ENCODE results near the gene TMEM151B. TPM values are rescaled to one million over a fixed set of nuclear protein-coding genes. Genes with fewer than 3 reads are reported as not detected.
A peak's percentile ranks its signal among the peaks of the same experiment; 100 is the strongest.

Gene TMEM151B
- total RNA-seq, 1 donor from 2014 or later, result not detected

DNA sequence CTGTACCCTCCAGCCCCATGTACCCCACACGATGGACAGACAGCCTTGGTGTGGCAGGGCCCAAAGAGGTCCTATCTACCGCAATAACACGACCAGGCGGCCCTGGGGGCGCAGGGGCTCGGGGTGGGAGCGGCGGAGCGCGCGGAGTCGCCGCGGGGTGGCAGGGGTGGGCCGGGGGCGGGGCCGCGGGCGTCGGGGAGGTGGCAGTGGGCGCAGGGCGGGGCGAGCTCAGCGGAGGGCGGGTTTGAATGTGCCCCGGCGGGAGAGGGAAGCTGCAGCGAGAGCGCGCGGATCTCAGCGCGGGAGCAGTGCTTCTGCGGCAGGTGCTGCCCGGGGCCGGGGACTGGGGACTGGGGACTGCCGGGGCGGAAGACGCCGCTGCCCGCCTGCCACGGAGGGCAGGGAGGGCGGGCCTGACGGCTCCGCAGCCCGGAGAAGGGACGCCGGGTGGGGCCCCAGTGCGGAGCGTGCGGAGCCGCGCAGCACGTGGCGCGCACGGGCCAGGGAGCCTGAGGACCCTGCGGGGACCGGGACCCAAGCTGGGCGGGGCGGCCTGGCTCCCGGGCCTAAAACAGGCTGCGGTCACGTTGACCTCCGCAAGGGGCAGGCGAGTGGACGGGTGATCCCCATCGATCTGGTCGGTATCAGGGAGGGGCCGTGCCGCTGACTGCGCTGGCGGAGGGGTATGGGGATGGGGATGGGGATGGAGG lies 46.8 kb upstream of the TMEM151B start, which contains the start of gene SLC29A1:
SLC29A1 (plus strand) TSS at position 277 of the 710 bp plus-strand sequence. CDS start 3,719 bp downstream, outside the sequence.
- H3K4me3 ChIP-seq, result peak within 1 kb of the TSS; percentile 80
- H3K27ac ChIP-seq, result peak within 1 kb of the TSS; percentile 80
- peaks cover 69% of the 10 kb centered on the region for H3K4me1 ChIP-seq
- peak; percentile 66 to 72 for ATAC-seq
- H3K9me3 ChIP-seq, result no peaks in the 10 kb centered on the region
- intact Hi-C loops (cut with DNase I), result no loop called here
- H3K36me3 ChIP-seq, result no peaks in the 10 kb centered on the region
- TF ChIP-seq, protein P1, sequence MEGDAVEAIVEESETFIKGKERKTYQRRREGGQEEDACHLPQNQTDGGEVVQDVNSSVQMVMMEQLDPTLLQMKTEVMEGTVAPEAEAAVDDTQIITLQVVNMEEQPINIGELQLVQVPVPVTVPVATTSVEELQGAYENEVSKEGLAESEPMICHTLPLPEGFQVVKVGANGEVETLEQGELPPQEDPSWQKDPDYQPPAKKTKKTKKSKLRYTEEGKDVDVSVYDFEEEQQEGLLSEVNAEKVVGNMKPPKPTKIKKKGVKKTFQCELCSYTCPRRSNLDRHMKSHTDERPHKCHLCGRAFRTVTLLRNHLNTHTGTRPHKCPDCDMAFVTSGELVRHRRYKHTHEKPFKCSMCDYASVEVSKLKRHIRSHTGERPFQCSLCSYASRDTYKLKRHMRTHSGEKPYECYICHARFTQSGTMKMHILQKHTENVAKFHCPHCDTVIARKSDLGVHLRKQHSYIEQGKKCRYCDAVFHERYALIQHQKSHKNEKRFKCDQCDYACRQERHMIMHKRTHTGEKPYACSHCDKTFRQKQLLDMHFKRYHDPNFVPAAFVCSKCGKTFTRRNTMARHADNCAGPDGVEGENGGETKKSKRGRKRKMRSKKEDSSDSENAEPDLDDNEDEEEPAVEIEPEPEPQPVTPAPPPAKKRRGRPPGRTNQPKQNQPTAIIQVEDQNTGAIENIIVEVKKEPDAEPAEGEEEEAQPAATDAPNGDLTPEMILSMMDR (IDR thresholded peaks at IDR 0.05), result no peak
- H3K27me3 ChIP-seq (ENCODE audit: low read depth), result no peaks in the 10 kb centered on the region
- peak; percentile 88 for DNase-seq

DNA sequence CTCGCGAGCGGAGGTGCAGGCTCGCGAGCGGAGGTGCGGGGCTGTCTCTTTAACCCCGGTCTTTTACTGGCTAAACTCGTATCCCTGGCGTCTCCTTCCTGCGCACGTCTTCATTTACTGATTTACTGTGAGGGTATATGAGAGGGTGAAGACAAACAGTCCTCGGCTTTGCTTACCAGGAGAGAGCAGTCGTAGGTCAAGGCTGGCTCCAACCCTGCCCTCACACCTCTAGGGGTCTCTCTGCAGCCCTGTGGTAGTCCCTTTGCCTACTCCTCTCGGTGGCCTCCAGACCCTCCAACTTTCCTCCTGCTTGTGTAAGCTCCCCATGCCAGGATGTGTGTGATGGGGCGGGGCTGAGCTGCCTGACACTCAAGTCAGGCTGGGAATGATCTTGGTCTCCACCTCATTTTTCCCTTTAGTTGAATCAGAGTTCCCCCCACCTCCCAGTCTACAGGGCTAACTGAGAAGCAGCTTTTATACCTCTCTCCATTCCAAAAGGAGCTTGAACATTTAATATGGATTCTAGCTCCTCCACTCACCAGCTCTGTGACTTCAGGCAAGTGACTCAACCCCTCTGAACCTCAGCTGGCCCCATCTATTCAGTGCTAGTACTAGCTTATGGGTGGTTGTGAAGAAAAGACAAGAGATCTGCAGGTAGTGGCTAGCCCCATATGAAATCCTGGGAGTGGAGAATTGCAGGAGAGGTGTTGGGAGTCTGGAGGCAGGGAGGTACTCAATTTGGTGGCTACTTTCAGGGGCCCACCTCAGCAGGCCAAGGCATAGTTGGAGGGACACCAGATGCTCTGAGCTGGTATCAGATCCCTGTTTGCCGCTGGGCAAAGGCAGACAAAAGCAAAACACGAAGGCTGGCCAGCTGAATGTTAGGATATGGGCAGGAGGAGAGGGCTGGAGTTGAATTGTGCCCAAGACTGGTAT lies 46.0 kb upstream of the TMEM151B start:
- H3K9me3 ChIP-seq, result no peaks in the 10 kb centered on the region
- intact Hi-C loops (cut with DNase I), result no loop called here
- DNase-seq (no peak), ATAC-seq (no peak)
- peak overlapping the region; percentile 80 for H3K4me3 ChIP-seq
- H3K27me3 ChIP-seq (ENCODE audit: low read depth), result no peaks in the 10 kb centered on the region
- TF ChIP-seq, protein P1 (IDR thresholded peaks at IDR 0.05), result no peak
- H3K27ac ChIP-seq, result peak overlapping the region; percentile 31
- peaks cover under 1% of the 10 kb centered on the region for H3K36me3 ChIP-seq
- H3K4me1 ChIP-seq, result peaks cover 61% of the 10 kb centered on the region

DNA sequence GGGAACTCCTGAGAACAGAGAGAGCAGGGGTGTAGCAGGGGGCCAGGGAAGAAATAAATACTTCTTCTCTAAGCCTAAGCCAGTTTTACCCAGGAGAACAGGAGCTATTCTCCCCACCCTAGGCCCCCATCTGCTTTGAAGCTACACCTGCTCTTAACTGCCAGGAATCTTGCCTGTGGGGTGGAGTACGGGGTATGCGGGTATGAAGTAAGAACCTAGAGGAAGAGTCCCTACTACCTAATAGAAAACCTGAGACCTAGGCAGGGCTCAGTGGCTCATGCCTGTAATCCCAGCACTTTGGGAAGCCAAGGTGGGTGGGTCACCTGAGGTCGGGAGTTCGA lies 45.3 kb upstream of the TMEM151B start:
- H3K27me3 ChIP-seq (ENCODE audit: low read depth), result no peaks in the 10 kb centered on the region
- H3K9me3 ChIP-seq, result no peaks in the 10 kb centered on the region
- no peak overlapping the region for H3K27ac ChIP-seq
- intact Hi-C loops (cut with DNase I), result no loop called here
- peaks cover 6% of the 10 kb centered on the region for H3K36me3 ChIP-seq
- TF ChIP-seq, protein P1 (IDR thresholded peaks at IDR 0.05), result no peak
- peaks cover 55% of the 10 kb centered on the region for H3K4me1 ChIP-seq
- DNase-seq (no peak), ATAC-seq (no peak)
- no peak overlapping the region for H3K4me3 ChIP-seq

DNA sequence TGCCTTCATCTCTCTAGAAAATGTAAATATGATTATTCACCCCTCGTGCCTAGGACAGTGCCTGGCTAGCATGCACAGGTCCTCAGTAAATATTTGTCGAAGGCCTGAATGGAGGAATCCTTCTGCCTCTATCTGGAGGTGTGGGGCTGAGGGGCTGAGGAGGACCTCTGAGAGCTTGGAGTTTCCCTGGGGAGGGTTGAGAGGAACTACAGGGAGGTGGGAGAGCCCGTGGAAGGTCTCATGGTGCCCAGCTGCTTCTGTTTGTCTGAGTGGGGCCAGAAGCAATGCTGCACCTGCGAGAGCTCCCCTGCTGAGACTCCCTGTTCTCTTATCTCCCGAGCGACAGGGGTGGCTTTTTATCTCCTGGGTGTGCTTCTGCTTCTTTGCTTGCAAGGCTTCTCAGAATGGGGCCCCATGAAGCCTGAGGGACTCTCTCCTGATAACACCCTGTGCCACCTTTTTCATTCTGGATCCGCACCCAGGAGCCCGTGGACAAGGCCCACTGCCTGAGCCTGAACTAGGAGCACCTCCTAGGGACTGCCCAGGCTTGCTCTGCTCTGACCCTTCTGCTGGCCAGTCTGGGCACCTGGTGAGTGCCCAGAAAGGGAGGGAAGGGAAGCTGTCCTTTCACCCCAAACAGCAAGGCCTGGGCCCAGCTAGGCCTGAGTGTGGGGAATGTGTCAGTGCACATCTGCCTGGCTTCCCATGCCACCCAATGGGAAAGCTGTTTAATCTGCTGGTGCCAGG lies 44.5 kb upstream of the TMEM151B start:
- Histone ChIP-seq H3K9me3 (no peaks in the 10 kb centered on the region), H3K4me1 (peaks cover 49% of the 10 kb centered on the region), H3K4me3 (no peak overlapping the region), H3K27me3 (ENCODE audit: low read depth) (no peaks in the 10 kb centered on the region), H3K27ac (no peak overlapping the region), H3K36me3 (peaks cover 15% of the 10 kb centered on the region)
- intact Hi-C loops (cut with DNase I), result no loop called here
- TF ChIP-seq, protein P1 (IDR thresholded peaks at IDR 0.05), result no peak
- DNase-seq, result no peak
- no peak for ATAC-seq

Measured in lower lobe of right lung (tissue), 2 donors.